ENCODE data around the gene RFC2. TPM values are rescaled to one million over a fixed set of nuclear protein-coding genes. Genes with fewer than 3 reads are reported as not detected.
"Not testable (repeated sequence)": the region's sequence is repeated elsewhere in the genome, so short reads cannot be mapped to it uniquely, and the experiment has no call there.

Gene RFC2
- total and polyA plus RNA-seq, 2 of the 8 experiments (the other 6 are each of a cell fraction or from before 2014, with no cell fraction given): 52.9 to 85.4 TPM

GRCh38 chr7:74256491-74257408 lies 2.6 kb upstream of the RFC2 start (continued):
- no peak for TF ChIP-seq CEBPB (IDR thresholded peaks at IDR 0.05; ENCODE audit: low read depth, low read length)
- TF ChIP-seq GABPA (IDR thresholded peaks at IDR 0.05; ENCODE audit: borderline replicate concordance, insufficient read depth, low read length): no peak
- no peak for TF ChIP-seq CBX8 (IDR thresholded peaks at IDR 0.05; ENCODE audit: borderline replicate concordance, low read depth, low read length)
- no peak for TF ChIP-seq BRCA1 (IDR thresholded peaks at IDR 0.05; ENCODE audit: low read depth, low read length)
- no peak for TF ChIP-seq POU5F1 (IDR thresholded peaks at IDR 0.05; ENCODE audit: low read depth, low read length)
- TF ChIP-seq FOSL1 (IDR thresholded peaks at IDR 0.05; ENCODE audit: insufficient read depth, low read depth, low read length): no peak
- no peak for TF ChIP-seq TAF7 (optimal IDR thresholded peaks at IDR 0.05; ENCODE audit: borderline replicate concordance, low read depth, low read length)
- no peak for TF ChIP-seq RNF2 (IDR thresholded peaks at IDR 0.05; ENCODE audit: borderline replicate concordance, low read depth, low read length, missing control alignments, poor library complexity, severe bottlenecking)

GRCh38 chr7:74255461-74255860 lies 1.3 kb upstream of the RFC2 start:
- Histone ChIP-seq H3K4me3 (ENCODE audit: extremely low read depth in 1 of 4, insufficient read depth in 2 of 4, low read depth in 3 of 4, low read length in 4 of 4) (peak overlapping the region in 2 of 4 experiments; percentile 79 to 83; a peak in 2 of 8 replicates), H3K79me2 (ENCODE audit: control insufficient read depth in 1 of 2, insufficient read depth in 2 of 2, low read length in 2 of 2) (peaks cover 3 to 24% of the 10 kb centered on the region in 2 experiments; a peak in 3 of 4 replicates), H3K36me3 (ENCODE audit: control insufficient read depth in 2 of 4, insufficient read depth in 4 of 4, low read length in 3 of 4) (peaks cover 6 to 16% (median 8%) of the 10 kb centered on the region in 4 experiments), H3K4me2 (ENCODE audit: insufficient read depth in 1 of 2, low read depth in 2 of 2, low read length in 2 of 2) (peak overlapping the region; percentile 68 to 84; a peak in 3 of 4 replicates)
- H2BK15ac ChIP-seq (ENCODE audit: low read length); H3K23me2 ChIP-seq (ENCODE audit: low read depth, low read length); H2BK12ac ChIP-seq (ENCODE audit: low read depth, low read length); H4K5ac ChIP-seq (ENCODE audit: insufficient read length, low read depth, low read length); H4K8ac ChIP-seq (ENCODE audit: extremely low read depth, insufficient read depth, low read length); H3K9ac ChIP-seq (replicated peaks in 1 of 4; ENCODE audit: extremely low read depth in 1 of 4, low read depth in 3 of 4, low read length in 3 of 4); H3K4ac ChIP-seq (replicated peaks; ENCODE audit: insufficient read length, low read depth, low read length); H3K14ac ChIP-seq (ENCODE audit: insufficient read length); H3K27ac ChIP-seq (ENCODE audit: low read depth, low read length); H3K27me3 ChIP-seq (replicated peaks in 1 of 4; ENCODE audit: control insufficient read depth in 3 of 4, extremely low read depth in 1 of 4, insufficient read depth in 3 of 4, low read length in 3 of 4); H3K18ac ChIP-seq (ENCODE audit: extremely low read depth, low read length); FAIRE-seq; H4K20me1 ChIP-seq (replicated peaks in 1 of 2; ENCODE audit: control insufficient read depth in 1 of 2, insufficient read depth in 2 of 2, low read length in 2 of 2); H3K23ac ChIP-seq (ENCODE audit: insufficient read length); H2BK5ac ChIP-seq (ENCODE audit: low read depth, low read length); H3K79me1 ChIP-seq (ENCODE audit: low read depth, low read length); H3K9me3 ChIP-seq (ENCODE audit: insufficient read depth in 2 of 2, low read depth in 1 of 2, low read length in 1 of 2); H2BK120ac ChIP-seq (replicated peaks; ENCODE audit: low read depth, low read length); H2AFZ ChIP-seq (ENCODE audit: low read length); H2AK5ac ChIP-seq (ENCODE audit: low read depth, low read length); H2BK20ac ChIP-seq (ENCODE audit: low read length); H4K91ac ChIP-seq (replicated peaks; ENCODE audit: insufficient read length, low read length); H3K4me1 ChIP-seq (replicated peaks in 1 of 4; ENCODE audit: control insufficient read depth in 3 of 4, insufficient read depth in 4 of 4, low read length in 3 of 4); H3K56ac ChIP-seq (replicated peaks; ENCODE audit: insufficient read length, low read depth, low read length); DNase-seq (ENCODE audit: low read depth in 1 of 2, low spot score in 2 of 2): not testable (repeated sequence)
- CTCF ChIA-PET (ENCODE audit: partially characterized antibody): interaction anchor here (1.3 to 1.7 kb wide), 3 partner anchors 13 to 152 kb away, joined by 3 to 4 read pairs (median 3); no protein-coding TSS in a partner anchor
- POLR2A ChIA-PET (ENCODE audit: partially characterized antibody): interaction anchor here (0.9 to 1.4 kb wide), 3 partner anchors 13 to 16 kb away, joined by 3 to 5 read pairs (median 3); no protein-coding TSS in a partner anchor
- WGBS, 2 experiments (ENCODE audit: extremely low coverage in 1 of 2, insufficient coverage in 1 of 2, insufficient read length in 1 of 2, insufficient replicate concordance in 2 of 2, low coverage in 1 of 2, low lambda C conversion rate in 2 of 2, missing lambda C conversion rate in 1 of 2): 94% methylated on average over 6 of the region's 6 CpGs; no CpG with 5 or more reads in 1 of the 2 experiments

Measured in H1 (cell line).